ENCODE data around the gene ARHGAP42.
A peak's percentile ranks its signal among the peaks of the same experiment; 100 is the strongest.

ARHGAP42 gene

GRCh38 chr11:100824041-100824809 is 137.1 kb downstream of the ARHGAP42 start:
- in situ Hi-C loops (cut with MboI; ENCODE audit: low pct_unique_long_range_greater_than_20kb, low sequenced_read_pairs, unreplicated experiment), result no loop called here
- DNase-seq (ENCODE audit: low spot score), result no peak

GRCh38 chr11:100825626-100826025 is 138.5 kb downstream of the ARHGAP42 start:
- DNase-seq (ENCODE audit: low spot score), result no peak
- in situ Hi-C loops (cut with MboI; ENCODE audit: low pct_unique_long_range_greater_than_20kb, low sequenced_read_pairs, unreplicated experiment), result no loop called here
- no peak for TF ChIP-seq CTCF (IDR thresholded peaks at IDR 0.05; ENCODE audit: extremely low read depth, insufficient read depth, missing control alignments)

More at GRCh38 chr11:100824041-100824809, 137.1 kb downstream of the ARHGAP42 start:
- TF ChIP-seq CTCF (IDR thresholded peaks at IDR 0.05; ENCODE audit: extremely low read depth, insufficient read depth, missing control alignments), result no peak

GRCh38 chr11:100827934-100828661 is 141.0 kb downstream of the ARHGAP42 start:
- in situ Hi-C loops (cut with MboI; ENCODE audit: low pct_unique_long_range_greater_than_20kb, low sequenced_read_pairs, unreplicated experiment), result no loop called here
- DNase-seq (ENCODE audit: low spot score), result no peak
- peak; percentile 12 for TF ChIP-seq CTCF (IDR thresholded peaks at IDR 0.05; ENCODE audit: extremely low read depth, insufficient read depth, missing control alignments)

GRCh38 chr11:100830274-100830673 is 143.2 kb downstream of the ARHGAP42 start:
- in situ Hi-C loops (cut with MboI; ENCODE audit: low pct_unique_long_range_greater_than_20kb, low sequenced_read_pairs, unreplicated experiment), result no loop called here
- DNase-seq (ENCODE audit: low spot score), result no peak
- TF ChIP-seq CTCF (IDR thresholded peaks at IDR 0.05; ENCODE audit: extremely low read depth, insufficient read depth, missing control alignments), result no peak

GRCh38 chr11:100830978-100831732 is 144.1 kb downstream of the ARHGAP42 start:
- TF ChIP-seq CTCF (IDR thresholded peaks at IDR 0.05; ENCODE audit: extremely low read depth, insufficient read depth, missing control alignments), result no peak
- DNase-seq (ENCODE audit: low spot score), result no peak
- in situ Hi-C loops (cut with MboI; ENCODE audit: low pct_unique_long_range_greater_than_20kb, low sequenced_read_pairs, unreplicated experiment), result no loop called here

- in situ Hi-C loops (cut with MboI; ENCODE audit: low pct_unique_long_range_greater_than_20kb, low sequenced_read_pairs, unreplicated experiment), result no loop called here
- no peak for TF ChIP-seq CTCF (IDR thresholded peaks at IDR 0.05; ENCODE audit: extremely low read depth, insufficient read depth, missing control alignments)
- DNase-seq (ENCODE audit: low spot score), result no peak
These were observed 144.9 kb downstream of the ARHGAP42 start for GRCh38 chr11:100831929-100832494.
